SIG-M5 (cell line): ENCODE results near the gene CDH16.
"Not testable (repeated sequence)": the region's sequence is repeated elsewhere in the genome, so short reads cannot be mapped to it uniquely, and the experiment has no call there.

Experiments used
- DNase-seq: peaks from one replicate; lab custom pipeline; 2025; lab: John Stamatoyannopoulos, UW

Gene CDH16

GRCh38 chr16:66910175-66910940, 8.3 kb downstream of the CDH16 start:
- DNase-seq, result no peak

- DNase-seq, result no peak
These were observed 9.7 kb downstream of the CDH16 start for GRCh38 chr16:66908762-66909559.

- no peak for DNase-seq
These were observed 10.6 kb downstream of the CDH16 start for GRCh38 chr16:66908116-66908515.

GRCh38 chr16:66906916-66907836, 11.5 kb downstream of the CDH16 start:
- DNase-seq, result no peak

- no peak for DNase-seq
These were observed 12.8 kb downstream of the CDH16 start for GRCh38 chr16:66905633-66906539.

GRCh38 chr16:66904846-66905632, 13.6 kb downstream of the CDH16 start:
- DNase-seq, result no peak

GRCh38 chr16:66904428-66904845, 14.2 kb downstream of the CDH16 start:
- DNase-seq, result no peak

GRCh38 chr16:66903544-66904427, 14.9 kb downstream of the CDH16 start:
- DNase-seq, result no peak

GRCh38 chr16:66902648-66903543, 15.8 kb downstream of the CDH16 start:
- no peak for DNase-seq

GRCh38 chr16:66901626-66902025, 17.1 kb downstream of the CDH16 start:
- DNase-seq, result no peak

GRCh38 chr16:66900721-66901441, 17.8 kb downstream of the CDH16 start:
- no peak for DNase-seq

GRCh38 chr16:66899945-66900710, 18.6 kb downstream of the CDH16 start:
- DNase-seq, result no peak

- DNase-seq, result no peak
These were observed 19.3 kb downstream of the CDH16 start for GRCh38 chr16:66899310-66899944.

GRCh38 chr16:66898933-66899309, 19.8 kb downstream of the CDH16 start:
- no peak for DNase-seq

GRCh38 chr16:66898207-66898606, 20.5 kb downstream of the CDH16 start:
- no peak for DNase-seq

GRCh38 chr16:66896682-66897081, 22.0 kb downstream of the CDH16 start:
- not testable (repeated sequence) for DNase-seq
